Nephron (organoid): ENCODE results near the gene VTCN1.

Experiments
- H3K27ac Mint-ChIP-seq, 3 experiments: 2 replicates each; pipeline ENCODE4 v1.8.0; 2020; ENCODE audit warnings: mixed read lengths in 3 of 3, mild to moderate bottlenecking in 2 of 3, moderate library complexity in 1 of 3
- H3K27me3 Mint-ChIP-seq: 2 replicates; pipeline ENCODE4 v1.8.0; 2021; ENCODE audit warnings: low read depth, mild to moderate bottlenecking, moderate library complexity, mixed read lengths
- H3K36me3 Mint-ChIP-seq: 2 replicates; pipeline ENCODE4 v1.8.0; 2020; ENCODE audit warnings: low read depth, mixed read lengths
- H3K4me1 Mint-ChIP-seq: 2 replicates; pipeline ENCODE4 v1.8.0; 2020; ENCODE audit warnings: mixed read lengths
- H3K4me3 Mint-ChIP-seq, 3 experiments: 2 replicates each; pipeline ENCODE4 v1.8.0; 2020; ENCODE audit warnings: mild to moderate bottlenecking in 3 of 3, mixed read lengths in 3 of 3, moderate library complexity in 2 of 3
- H3K9me3 Mint-ChIP-seq: 2 replicates; pipeline ENCODE4 v1.8.0; 2020; ENCODE audit warnings: mixed read lengths
- TF ChIP-seq, protein P1 (sequence below), 3 experiments: fragments of 200-600 bp; sonication (generic); IDR thresholded peaks; one replicate each; pipeline ENCODE4 v1.5.0; 2021; ENCODE audit warnings: antibody characterized with exemption in 3 of 3; ENCODE audit not compliant: unreplicated experiment in 3 of 3

Gene VTCN1

DNA sequence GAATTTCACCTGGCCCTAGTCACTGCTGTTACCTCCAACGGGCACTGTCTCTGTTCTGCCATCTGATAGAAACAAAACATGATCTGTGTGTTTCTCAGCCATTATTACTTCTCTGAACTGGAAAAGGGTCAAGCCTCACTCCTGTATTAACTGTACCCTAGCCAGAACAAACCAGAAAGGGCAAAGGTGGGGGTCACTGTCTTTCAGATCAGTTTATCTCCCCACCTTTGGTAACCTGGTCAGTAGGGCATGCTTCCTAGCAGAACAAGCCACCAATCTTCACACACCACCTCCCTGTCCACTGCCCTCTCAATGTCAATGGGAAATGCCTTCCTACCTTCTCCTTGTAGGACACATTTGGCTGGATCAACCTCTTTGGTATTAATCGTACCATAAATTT lies 93.0 kb downstream of the VTCN1 start:
- TF ChIP-seq, protein P1, sequence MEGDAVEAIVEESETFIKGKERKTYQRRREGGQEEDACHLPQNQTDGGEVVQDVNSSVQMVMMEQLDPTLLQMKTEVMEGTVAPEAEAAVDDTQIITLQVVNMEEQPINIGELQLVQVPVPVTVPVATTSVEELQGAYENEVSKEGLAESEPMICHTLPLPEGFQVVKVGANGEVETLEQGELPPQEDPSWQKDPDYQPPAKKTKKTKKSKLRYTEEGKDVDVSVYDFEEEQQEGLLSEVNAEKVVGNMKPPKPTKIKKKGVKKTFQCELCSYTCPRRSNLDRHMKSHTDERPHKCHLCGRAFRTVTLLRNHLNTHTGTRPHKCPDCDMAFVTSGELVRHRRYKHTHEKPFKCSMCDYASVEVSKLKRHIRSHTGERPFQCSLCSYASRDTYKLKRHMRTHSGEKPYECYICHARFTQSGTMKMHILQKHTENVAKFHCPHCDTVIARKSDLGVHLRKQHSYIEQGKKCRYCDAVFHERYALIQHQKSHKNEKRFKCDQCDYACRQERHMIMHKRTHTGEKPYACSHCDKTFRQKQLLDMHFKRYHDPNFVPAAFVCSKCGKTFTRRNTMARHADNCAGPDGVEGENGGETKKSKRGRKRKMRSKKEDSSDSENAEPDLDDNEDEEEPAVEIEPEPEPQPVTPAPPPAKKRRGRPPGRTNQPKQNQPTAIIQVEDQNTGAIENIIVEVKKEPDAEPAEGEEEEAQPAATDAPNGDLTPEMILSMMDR (IDR thresholded peaks at IDR 0.05; ENCODE audit: unreplicated experiment in 3 of 3): no peak
- H3K27ac Mint-ChIP-seq: peak overlapping the region in 1 of 3 experiments; percentile 30
- H3K27me3 Mint-ChIP-seq: peaks cover 5% of the 10 kb centered on the region
- H3K4me1 Mint-ChIP-seq: peaks cover 55% of the 10 kb centered on the region
- H3K4me3 Mint-ChIP-seq: peak overlapping the region in 2 of 3 experiments; percentile 41 to 95
- H3K36me3 Mint-ChIP-seq: peaks cover 35% of the 10 kb centered on the region
- H3K9me3 Mint-ChIP-seq: no peaks in the 10 kb centered on the region

DNA sequence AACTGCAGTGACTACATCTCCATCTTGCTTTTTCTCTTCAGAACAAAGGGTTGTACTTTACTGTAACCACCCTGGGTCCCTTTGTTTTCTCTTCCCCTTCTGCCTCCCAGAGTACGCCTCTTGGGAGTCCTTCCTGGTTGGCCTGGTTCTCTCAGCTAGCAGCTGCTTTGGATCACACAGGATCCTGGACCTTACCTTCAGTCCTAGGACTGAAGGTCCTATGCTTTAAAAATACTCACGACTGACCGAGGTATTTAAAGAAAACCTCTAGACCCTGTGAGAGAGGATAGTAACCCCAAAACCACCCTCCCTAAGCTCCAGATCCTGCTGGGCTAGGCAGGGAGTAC lies 94.0 kb downstream of the VTCN1 start:
- peaks cover 41% of the 10 kb centered on the region for H3K36me3 Mint-ChIP-seq
- H3K9me3 Mint-ChIP-seq: no peaks in the 10 kb centered on the region
- H3K4me1 Mint-ChIP-seq: peaks cover 53% of the 10 kb centered on the region
- no peak overlapping the region for H3K27ac Mint-ChIP-seq
- peak overlapping the region in 1 of 3 experiments; percentile 95 for H3K4me3 Mint-ChIP-seq
- H3K27me3 Mint-ChIP-seq: peaks cover 3% of the 10 kb centered on the region
- TF ChIP-seq, protein P1 (IDR thresholded peaks at IDR 0.05; ENCODE audit: unreplicated experiment in 3 of 3): no peak

DNA sequence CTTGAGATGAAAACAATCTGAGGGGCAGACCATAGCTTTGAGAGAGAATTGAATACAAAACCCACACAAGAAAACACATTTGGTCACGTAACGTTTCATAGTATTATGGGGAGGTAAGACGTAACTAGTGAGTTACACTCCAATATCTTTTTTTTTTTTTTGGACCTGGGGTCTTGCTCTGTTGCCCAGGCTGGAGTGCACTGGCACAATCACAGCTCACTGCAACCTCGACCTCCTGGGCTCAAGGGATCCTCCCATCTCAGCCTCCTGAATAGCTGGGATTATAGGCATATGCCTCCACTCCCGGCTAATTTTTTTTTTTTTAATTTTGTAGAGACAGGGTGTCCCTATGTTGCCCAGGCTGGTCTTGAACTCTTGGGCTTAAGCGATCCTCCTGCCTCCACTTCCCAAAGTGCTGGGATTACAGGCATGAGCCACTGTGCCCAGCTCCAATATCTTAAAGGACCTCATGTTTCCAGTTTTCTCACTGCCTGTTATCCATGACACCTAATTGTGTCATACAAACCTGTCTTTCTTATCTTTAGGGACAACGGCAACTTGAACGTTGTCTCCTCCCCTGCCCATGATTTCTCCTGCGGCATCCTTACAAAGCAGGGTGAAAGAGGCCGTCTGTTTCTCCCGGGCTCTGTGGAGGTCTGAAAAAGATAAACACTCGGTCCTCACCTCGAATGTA lies 94.5 kb downstream of the VTCN1 start:
- TF ChIP-seq, protein P1 (IDR thresholded peaks at IDR 0.05; ENCODE audit: unreplicated experiment in 3 of 3): no peak
- Mint-ChIP-seq H3K36me3 (peaks cover 44% of the 10 kb centered on the region), H3K27me3 (peaks cover 3% of the 10 kb centered on the region), H3K27ac (no peak overlapping the region), H3K4me3 (peak overlapping the region in 1 of 3 experiments; percentile 95), H3K9me3 (no peaks in the 10 kb centered on the region), H3K4me1 (peaks cover 53% of the 10 kb centered on the region)

DNA sequence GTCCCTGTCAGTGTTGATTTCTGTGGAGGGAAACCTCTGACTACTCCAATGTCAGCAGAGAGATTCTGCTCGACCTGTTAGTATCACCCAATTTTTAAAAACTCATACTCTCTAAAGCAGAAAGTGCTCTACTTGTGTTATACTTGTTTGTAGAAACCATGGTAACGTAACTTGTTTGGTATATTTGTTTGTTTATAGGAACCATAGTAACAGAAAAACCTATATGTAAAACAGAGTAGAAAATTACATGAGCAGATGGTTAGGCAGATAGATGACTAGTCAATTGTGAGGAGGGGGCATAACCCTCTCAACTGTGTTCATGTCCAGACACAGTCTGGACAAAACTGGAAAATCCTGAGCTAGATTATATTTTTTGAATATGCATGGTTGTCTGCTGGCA lies 95.8 kb downstream of the VTCN1 start:
- Mint-ChIP-seq H3K4me1 (peaks cover 40% of the 10 kb centered on the region), H3K9me3 (no peaks in the 10 kb centered on the region)

DNA sequence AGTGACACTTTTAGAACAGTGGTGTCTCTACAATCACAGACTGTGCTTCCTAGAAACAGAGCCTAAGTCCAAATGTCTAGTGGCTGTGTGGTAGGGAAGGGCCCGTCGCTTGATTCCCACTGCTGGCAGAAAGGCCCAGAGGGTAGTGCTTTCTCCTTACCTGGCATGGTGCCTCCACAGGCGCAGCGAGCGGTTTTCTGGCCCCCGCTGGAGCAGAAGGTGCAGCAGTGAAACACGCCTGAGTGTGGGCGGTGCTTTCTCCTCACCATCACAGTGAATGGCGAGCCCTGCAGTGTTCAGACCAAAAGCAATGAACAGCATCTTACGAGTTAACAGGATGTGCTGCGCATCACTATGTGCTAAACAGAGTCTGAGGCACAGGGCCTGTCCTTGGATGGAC lies 97.5 kb downstream of the VTCN1 start:
- Mint-ChIP-seq H3K4me3 (no peak overlapping the region), H3K27ac (no peak overlapping the region), H3K9me3 (no peaks in the 10 kb centered on the region), H3K27me3 (peaks cover 3% of the 10 kb centered on the region), H3K36me3 (peaks cover 67% of the 10 kb centered on the region), H3K4me1 (peaks cover 32% of the 10 kb centered on the region)
- TF ChIP-seq, protein P1 (IDR thresholded peaks at IDR 0.05; ENCODE audit: unreplicated experiment in 3 of 3): no peak

More for the DNA sequence above, 95.8 kb downstream of the VTCN1 start:
- H3K36me3 Mint-ChIP-seq: peaks cover 53% of the 10 kb centered on the region
- TF ChIP-seq, protein P1 (IDR thresholded peaks at IDR 0.05; ENCODE audit: unreplicated experiment in 3 of 3): no peak
- H3K4me3 Mint-ChIP-seq: no peak overlapping the region
- H3K27ac Mint-ChIP-seq: no peak overlapping the region
- H3K27me3 Mint-ChIP-seq: peaks cover 3% of the 10 kb centered on the region
